Measurements from ENCODE around the gene PITPNM1. TPM values are rescaled to one million over a fixed set of nuclear protein-coding genes. Genes with fewer than 3 reads are reported as not detected.

The PITPNM1 gene
- polyA plus RNA-seq, 1 donor from 2014 or later = 25.8 TPM

DNA sequence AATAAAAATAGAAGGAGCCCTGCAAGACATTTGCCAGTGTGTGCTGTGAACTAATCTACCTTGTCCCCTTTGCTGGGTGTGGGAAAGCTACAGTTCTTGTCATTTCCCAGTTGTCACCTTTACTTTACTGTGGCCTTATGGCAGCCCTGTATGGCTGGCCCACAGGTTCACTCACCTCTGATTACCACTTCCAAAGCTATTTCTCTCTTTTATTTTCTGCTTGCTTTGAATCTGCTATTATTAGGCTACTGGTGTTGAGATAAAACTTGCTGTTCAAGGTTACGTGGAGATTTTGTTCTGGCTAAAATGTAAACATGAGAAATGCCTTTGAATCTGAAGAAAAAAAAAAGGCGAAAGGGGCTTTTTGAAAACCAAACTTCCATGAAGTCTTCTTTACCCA is 27.7 kb upstream of the PITPNM1 start:
- Histone ChIP-seq H3K79me2 (replicated peaks; ENCODE audit: insufficient read depth, low read length) (no peaks in the 10 kb centered on the region), H3K9me3 (ENCODE audit: low read length) (no peaks in the 10 kb centered on the region), H3K9ac (ENCODE audit: low read length) (no peak overlapping the region), H3K4me3 (ENCODE audit: low read length) (no peak overlapping the region), H3K4me2 (ENCODE audit: low read length) (no peak overlapping the region), H3F3A (ENCODE audit: insufficient read depth, low read length, poor library complexity, severe bottlenecking) (no peaks in the 10 kb centered on the region), H3K27me3 (ENCODE audit: insufficient read depth, low read depth, low read length) (no peaks in the 10 kb centered on the region), H3K36me3 (ENCODE audit: insufficient read depth, low read length) (no peaks in the 10 kb centered on the region), H4K20me1 (ENCODE audit: insufficient read depth) (no peaks in the 10 kb centered on the region), H2AFZ (ENCODE audit: low read depth, low read length) (no peak overlapping the region), H3K27ac (ENCODE audit: low read length) (no peak overlapping the region), H3K9me2 (ENCODE audit: insufficient read depth, low read length) (no peaks in the 10 kb centered on the region)
- TF ChIP-seq POLR2AphosphoS5 (IDR thresholded peaks at IDR 0.05) = no peak
- no peak for TF ChIP-seq MXI1 (conservative IDR thresholded peaks at IDR 0.05; ENCODE audit: poor library complexity, severe bottlenecking)
- TF ChIP-seq TAF1 (IDR thresholded peaks at IDR 0.05; ENCODE audit: low read depth) = no peak
- TF ChIP-seq, protein P1, sequence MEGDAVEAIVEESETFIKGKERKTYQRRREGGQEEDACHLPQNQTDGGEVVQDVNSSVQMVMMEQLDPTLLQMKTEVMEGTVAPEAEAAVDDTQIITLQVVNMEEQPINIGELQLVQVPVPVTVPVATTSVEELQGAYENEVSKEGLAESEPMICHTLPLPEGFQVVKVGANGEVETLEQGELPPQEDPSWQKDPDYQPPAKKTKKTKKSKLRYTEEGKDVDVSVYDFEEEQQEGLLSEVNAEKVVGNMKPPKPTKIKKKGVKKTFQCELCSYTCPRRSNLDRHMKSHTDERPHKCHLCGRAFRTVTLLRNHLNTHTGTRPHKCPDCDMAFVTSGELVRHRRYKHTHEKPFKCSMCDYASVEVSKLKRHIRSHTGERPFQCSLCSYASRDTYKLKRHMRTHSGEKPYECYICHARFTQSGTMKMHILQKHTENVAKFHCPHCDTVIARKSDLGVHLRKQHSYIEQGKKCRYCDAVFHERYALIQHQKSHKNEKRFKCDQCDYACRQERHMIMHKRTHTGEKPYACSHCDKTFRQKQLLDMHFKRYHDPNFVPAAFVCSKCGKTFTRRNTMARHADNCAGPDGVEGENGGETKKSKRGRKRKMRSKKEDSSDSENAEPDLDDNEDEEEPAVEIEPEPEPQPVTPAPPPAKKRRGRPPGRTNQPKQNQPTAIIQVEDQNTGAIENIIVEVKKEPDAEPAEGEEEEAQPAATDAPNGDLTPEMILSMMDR (IDR thresholded peaks at IDR 0.05; ENCODE audit: poor library complexity, severe bottlenecking) = no peak
- TF ChIP-seq EP300 (conservative IDR thresholded peaks at IDR 0.05; ENCODE audit: poor library complexity, severe bottlenecking) = no peak

DNA sequence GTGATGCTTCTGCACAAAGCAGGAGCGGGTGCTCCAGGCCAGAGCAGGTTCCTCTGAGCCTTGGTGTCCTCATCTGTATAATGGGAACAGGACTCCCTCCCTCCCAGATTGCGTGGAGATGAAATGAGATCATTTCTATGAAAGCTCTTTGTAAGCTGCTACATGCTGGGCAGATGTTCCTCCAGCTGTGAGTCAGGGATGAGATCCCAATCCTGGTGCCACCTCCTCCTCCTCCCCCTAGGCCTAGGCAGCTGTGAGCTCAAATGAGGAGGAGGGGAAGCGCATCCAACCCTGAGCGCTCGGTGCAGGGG is 25.1 kb upstream of the PITPNM1 start:
- H3K9me3 ChIP-seq (ENCODE audit: low read length) = no peaks in the 10 kb centered on the region

More for the DNA sequence above, 25.1 kb upstream of the PITPNM1 start:
- H3K36me3 ChIP-seq (ENCODE audit: insufficient read depth, low read length) = no peaks in the 10 kb centered on the region
- H2AFZ ChIP-seq (ENCODE audit: low read depth, low read length) = no peak overlapping the region
- no peaks in the 10 kb centered on the region for H3F3A ChIP-seq (ENCODE audit: insufficient read depth, low read length, poor library complexity, severe bottlenecking)
- H3K27me3 ChIP-seq (ENCODE audit: insufficient read depth, low read depth, low read length) = no peaks in the 10 kb centered on the region
- no peak overlapping the region for H3K9ac ChIP-seq (ENCODE audit: low read length)
- H3K79me2 ChIP-seq (replicated peaks; ENCODE audit: insufficient read depth, low read length) = no peaks in the 10 kb centered on the region
- no peaks in the 10 kb centered on the region for H4K20me1 ChIP-seq (ENCODE audit: insufficient read depth)
- H3K27ac ChIP-seq (ENCODE audit: low read length) = no peak overlapping the region
- no peak overlapping the region for H3K4me3 ChIP-seq (ENCODE audit: low read length)
- TF ChIP-seq, protein P1 (IDR thresholded peaks at IDR 0.05; ENCODE audit: poor library complexity, severe bottlenecking) = no peak
- TF ChIP-seq RAD21 (conservative IDR thresholded peaks at IDR 0.05) (no peak), EP300 (conservative IDR thresholded peaks at IDR 0.05; ENCODE audit: poor library complexity, severe bottlenecking) (no peak), POLR2AphosphoS5 (IDR thresholded peaks at IDR 0.05) (no peak), MXI1 (conservative IDR thresholded peaks at IDR 0.05; ENCODE audit: poor library complexity, severe bottlenecking) (no peak), TAF1 (IDR thresholded peaks at IDR 0.05; ENCODE audit: low read depth) (no peak), EZH2 (IDR thresholded peaks at IDR 0.05; ENCODE audit: borderline replicate concordance, insufficient read depth, low read length, poor library complexity, severe bottlenecking) (no peak)
- TF ChIP-seq, protein P2, sequence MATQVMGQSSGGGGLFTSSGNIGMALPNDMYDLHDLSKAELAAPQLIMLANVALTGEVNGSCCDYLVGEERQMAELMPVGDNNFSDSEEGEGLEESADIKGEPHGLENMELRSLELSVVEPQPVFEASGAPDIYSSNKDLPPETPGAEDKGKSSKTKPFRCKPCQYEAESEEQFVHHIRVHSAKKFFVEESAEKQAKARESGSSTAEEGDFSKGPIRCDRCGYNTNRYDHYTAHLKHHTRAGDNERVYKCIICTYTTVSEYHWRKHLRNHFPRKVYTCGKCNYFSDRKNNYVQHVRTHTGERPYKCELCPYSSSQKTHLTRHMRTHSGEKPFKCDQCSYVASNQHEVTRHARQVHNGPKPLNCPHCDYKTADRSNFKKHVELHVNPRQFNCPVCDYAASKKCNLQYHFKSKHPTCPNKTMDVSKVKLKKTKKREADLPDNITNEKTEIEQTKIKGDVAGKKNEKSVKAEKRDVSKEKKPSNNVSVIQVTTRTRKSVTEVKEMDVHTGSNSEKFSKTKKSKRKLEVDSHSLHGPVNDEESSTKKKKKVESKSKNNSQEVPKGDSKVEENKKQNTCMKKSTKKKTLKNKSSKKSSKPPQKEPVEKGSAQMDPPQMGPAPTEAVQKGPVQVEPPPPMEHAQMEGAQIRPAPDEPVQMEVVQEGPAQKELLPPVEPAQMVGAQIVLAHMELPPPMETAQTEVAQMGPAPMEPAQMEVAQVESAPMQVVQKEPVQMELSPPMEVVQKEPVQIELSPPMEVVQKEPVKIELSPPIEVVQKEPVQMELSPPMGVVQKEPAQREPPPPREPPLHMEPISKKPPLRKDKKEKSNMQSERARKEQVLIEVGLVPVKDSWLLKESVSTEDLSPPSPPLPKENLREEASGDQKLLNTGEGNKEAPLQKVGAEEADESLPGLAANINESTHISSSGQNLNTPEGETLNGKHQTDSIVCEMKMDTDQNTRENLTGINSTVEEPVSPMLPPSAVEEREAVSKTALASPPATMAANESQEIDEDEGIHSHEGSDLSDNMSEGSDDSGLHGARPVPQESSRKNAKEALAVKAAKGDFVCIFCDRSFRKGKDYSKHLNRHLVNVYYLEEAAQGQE (IDR thresholded peaks at IDR 0.05; ENCODE audit: borderline replicate concordance) = no peak
- H3K4me2 ChIP-seq (ENCODE audit: low read length) = no peak overlapping the region
- no peaks in the 10 kb centered on the region for H3K9me2 ChIP-seq (ENCODE audit: insufficient read depth, low read length)
